Fibroblast of villous mesenchyme (primary cell): ENCODE results near the gene NF1. TPM values are rescaled to one million over a fixed set of nuclear protein-coding genes. Genes with fewer than 3 reads are reported as not detected.

Experiments used
- DNase-seq: peaks from one replicate; pipeline ENCODE4 v3.0.0-alpha.2; 2010; ENCODE audit warnings: low read depth
- H3K4me3 ChIP-seq: 2 replicates; pipeline ENCODE4 v1.5.1; 2011; ENCODE audit warnings: low read depth, mild to moderate bottlenecking, low read length
- total RNA-seq: library from RNA; depleted of rRNA; stranded (reverse); fragments of >200 nt; gene quantifications from 2 replicates; pipeline ENCODE4 v1.2.3, GENCODE V29; 2012
- TF ChIP-seq, protein P1 (sequence below): IDR thresholded peaks from 2 replicates; pipeline ENCODE4 v1.5.1; 2012; ENCODE audit warnings: low read depth, mild to moderate bottlenecking, low read length; ENCODE audit not compliant: insufficient read depth

Gene NF1
- total RNA-seq, 1 donor = 82.5 TPM

DNA sequence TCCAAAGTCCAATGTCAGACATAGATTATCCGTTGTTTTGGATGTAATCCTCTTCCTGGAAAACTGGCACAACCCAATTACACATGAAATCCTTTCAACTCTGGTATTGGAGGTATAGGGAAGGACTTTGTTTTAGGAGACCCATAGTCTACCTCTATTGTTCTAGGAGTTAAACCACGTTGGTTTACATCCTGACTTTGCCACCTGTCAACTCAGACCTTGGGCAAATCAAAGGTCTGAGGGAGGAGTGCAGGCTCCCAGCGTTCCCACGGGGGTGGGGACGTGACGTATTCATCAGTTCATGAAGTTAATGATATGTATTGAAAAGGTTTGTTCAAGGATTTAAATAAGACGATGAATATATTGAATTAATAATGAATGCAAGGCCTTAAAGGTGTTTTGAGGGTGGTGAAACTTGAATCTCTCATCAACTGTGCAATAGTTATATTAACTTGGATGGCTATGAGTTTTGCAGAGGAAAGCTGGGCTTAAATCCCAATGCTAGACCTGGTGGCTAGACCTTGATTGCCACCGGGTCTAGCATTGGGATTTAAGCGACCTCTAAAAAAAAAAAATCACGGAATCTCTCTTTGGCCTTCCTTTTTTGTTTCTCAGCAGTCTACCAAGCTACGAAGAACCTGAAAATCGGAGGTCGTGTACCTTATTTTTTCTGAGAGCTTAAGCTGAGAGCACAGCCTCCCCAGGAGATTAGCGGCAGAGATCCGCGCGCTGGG lies 744 bp upstream of the NF1 start:
- TF ChIP-seq, protein P1, sequence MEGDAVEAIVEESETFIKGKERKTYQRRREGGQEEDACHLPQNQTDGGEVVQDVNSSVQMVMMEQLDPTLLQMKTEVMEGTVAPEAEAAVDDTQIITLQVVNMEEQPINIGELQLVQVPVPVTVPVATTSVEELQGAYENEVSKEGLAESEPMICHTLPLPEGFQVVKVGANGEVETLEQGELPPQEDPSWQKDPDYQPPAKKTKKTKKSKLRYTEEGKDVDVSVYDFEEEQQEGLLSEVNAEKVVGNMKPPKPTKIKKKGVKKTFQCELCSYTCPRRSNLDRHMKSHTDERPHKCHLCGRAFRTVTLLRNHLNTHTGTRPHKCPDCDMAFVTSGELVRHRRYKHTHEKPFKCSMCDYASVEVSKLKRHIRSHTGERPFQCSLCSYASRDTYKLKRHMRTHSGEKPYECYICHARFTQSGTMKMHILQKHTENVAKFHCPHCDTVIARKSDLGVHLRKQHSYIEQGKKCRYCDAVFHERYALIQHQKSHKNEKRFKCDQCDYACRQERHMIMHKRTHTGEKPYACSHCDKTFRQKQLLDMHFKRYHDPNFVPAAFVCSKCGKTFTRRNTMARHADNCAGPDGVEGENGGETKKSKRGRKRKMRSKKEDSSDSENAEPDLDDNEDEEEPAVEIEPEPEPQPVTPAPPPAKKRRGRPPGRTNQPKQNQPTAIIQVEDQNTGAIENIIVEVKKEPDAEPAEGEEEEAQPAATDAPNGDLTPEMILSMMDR = no peak
- no peak for DNase-seq
- peak overlapping the region; percentile 81 for H3K4me3 ChIP-seq

DNA sequence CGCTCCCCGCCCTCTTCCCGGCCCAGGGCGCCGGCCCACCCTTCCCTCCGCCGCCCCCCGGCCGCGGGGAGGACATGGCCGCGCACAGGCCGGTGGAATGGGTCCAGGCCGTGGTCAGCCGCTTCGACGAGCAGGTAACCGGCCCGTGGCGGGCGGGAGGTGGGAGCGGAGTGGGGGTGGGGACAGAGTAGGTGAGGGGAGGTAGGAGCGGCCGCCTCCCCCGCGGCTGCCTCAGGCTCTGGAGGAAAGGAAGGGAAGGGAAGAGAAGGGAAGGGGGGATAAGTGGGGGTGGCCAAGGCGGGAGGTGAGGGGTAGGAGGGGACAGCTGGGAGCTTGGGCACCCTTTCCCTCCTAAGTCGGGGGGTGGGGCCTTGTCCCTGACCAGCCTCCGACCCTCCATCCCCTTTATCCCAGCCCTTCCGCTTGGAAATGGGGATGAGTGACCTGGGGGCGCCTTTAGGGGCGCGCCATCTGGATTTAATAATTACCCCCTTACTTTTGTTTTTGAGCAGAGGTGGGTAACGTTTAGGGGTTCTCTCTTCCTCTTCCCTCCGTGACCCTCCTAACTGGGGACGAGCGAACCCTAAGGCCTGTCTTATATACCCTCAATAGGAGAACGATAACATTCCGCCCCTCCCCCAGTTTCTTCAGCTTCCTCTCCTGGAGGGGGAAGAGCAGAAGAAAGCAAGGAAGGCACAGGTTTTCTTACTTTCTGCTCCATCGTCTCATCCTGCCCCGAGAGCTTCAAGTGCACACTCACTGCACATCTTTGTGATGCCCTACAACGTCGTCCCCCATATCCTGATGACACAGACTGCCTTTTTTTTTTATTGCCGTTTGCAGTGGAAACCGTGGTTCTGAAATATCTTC lies 694 bp downstream of the NF1 start:
- peak overlapping the region; percentile 81 for H3K4me3 ChIP-seq
- TF ChIP-seq, protein P1 = no peak
- DNase-seq = peak; percentile 54

DNA sequence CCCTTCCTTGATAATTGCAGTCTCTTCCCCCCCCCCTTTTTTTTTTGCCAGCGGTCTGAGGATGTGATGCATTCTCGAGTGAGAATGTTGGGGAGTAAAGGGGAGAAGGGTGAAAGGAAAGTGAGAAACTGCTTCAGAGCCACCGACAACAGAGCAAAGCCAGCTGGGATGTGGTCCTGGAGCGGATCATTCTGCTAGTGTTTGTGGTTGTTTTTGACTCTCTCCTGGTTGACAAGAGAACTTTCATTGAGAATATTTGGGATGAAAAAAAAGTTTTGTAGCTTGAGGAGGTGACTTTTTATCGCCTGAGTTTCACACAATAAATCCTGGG lies 1.3 kb downstream of the NF1 start:
- no peak for DNase-seq
- TF ChIP-seq, protein P1 = no peak

DNA sequence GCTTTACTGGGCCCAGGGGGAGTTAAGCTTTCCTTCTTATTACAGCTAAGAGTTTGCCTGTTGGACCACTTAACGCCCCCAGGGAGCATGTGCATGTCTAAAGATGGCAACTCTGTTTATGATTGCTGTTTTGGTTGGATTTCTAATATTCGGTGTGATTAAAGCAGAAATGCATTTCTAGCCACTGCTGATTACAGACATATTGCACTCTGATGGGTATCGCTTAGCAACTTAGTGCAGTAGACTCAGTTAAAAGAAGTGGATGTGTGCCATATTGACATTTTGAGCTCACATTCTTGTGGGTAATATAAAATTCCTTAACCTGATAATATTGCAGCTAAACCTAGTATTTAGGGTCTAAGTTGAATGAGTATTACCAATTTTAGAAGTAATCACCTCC lies 4.2 kb downstream of the NF1 start:
- H3K4me3 ChIP-seq = no peak overlapping the region
- no peak for DNase-seq
- TF ChIP-seq, protein P1 = no peak

More for the DNA sequence above, 1.3 kb downstream of the NF1 start:
- peak overlapping the region; percentile 81 for H3K4me3 ChIP-seq

DNA sequence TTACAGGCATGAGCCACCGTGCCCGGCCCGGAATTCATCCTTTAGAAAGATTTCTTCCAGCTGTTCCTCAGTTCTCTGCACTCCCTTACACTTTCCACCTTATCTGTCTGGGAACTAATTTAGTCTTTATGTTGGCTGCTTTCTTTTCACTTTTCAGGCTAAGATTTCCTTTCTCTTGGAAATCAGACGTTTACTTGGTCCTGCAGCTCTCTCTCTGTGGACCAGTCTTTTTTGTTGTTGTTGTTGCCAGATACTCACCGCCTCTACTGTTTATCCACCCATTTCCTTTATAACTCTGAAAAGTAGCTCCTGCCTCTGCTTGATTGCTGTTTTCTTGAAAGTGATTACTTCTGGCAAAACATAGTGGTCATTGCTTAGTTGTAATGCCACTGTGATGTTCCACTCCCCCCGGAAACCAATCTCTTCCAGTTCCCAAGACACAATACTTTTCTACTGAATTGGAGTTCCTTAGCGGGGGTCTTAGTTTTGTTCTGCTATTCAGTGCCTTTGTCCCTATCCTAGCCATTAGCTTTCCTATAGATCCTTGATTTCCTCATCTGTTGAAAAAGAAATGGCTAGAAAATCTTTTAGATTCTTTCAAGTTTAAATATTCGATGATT lies 6.2 kb downstream of the NF1 start:
- no peak overlapping the region for H3K4me3 ChIP-seq
- TF ChIP-seq, protein P1 = no peak
- DNase-seq = no peak

DNA sequence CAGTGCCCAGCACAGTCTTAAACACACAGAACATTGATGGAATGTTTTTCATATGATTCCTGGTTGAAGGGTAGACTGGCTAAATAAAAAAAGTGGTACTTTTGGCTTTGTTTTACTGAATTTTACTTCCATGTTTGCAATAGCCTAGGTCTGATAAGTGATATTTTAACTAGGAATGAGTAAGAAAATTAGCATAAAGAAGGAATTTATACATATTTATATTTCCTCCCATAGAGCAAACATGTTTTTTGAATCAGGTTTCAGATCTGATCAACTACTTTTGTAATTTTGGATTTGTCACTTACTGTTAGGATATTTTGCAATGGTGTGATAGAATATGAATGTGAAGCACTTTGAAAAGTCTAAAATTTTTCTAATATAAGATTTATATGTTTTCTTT lies 7.2 kb downstream of the NF1 start:
- H3K4me3 ChIP-seq = no peak overlapping the region
- TF ChIP-seq, protein P1 = no peak
- no peak for DNase-seq
